Measurements from ENCODE around the gene DNMT3B. TPM values are rescaled to one million over a fixed set of nuclear protein-coding genes. Genes with fewer than 3 reads are reported as not detected.

The DNMT3B gene
- total RNA-seq, 1 experiment from 2014 or later = 7.3 TPM

- Histone ChIP-seq H3K4me3 (ENCODE audit: low read length) (peak overlapping the region; percentile 98), H3K9me2 (replicated peaks; ENCODE audit: low read length) (no peaks in the 10 kb centered on the region), H3K9ac (ENCODE audit: low read length) (peak overlapping the region; percentile 80), H3K36me3 (ENCODE audit: low read depth, low read length) (no peaks in the 10 kb centered on the region), H3K4me2 (ENCODE audit: low read length) (peak overlapping the region; percentile 99), H4K20me1 (ENCODE audit: low read length) (no peaks in the 10 kb centered on the region), H3K9me3 (ENCODE audit: low read length) (no peaks in the 10 kb centered on the region), H3K4me1 (ENCODE audit: insufficient read depth, low read length) (peaks cover 17% of the 10 kb centered on the region), H2AFZ (ENCODE audit: low read length) (peak overlapping the region; percentile 74), H3F3A (ENCODE audit: low read length, unreplicated experiment) (no peaks in the 10 kb centered on the region), H3K27ac (ENCODE audit: low read length) (no peak overlapping the region), H3K79me2 (ENCODE audit: low read length) (peaks cover 19% of the 10 kb centered on the region), H3K27me3 (ENCODE audit: low read length) (no peaks in the 10 kb centered on the region)
- peak; percentile 9 for DNase-seq
- TF ChIP-seq, protein P1, sequence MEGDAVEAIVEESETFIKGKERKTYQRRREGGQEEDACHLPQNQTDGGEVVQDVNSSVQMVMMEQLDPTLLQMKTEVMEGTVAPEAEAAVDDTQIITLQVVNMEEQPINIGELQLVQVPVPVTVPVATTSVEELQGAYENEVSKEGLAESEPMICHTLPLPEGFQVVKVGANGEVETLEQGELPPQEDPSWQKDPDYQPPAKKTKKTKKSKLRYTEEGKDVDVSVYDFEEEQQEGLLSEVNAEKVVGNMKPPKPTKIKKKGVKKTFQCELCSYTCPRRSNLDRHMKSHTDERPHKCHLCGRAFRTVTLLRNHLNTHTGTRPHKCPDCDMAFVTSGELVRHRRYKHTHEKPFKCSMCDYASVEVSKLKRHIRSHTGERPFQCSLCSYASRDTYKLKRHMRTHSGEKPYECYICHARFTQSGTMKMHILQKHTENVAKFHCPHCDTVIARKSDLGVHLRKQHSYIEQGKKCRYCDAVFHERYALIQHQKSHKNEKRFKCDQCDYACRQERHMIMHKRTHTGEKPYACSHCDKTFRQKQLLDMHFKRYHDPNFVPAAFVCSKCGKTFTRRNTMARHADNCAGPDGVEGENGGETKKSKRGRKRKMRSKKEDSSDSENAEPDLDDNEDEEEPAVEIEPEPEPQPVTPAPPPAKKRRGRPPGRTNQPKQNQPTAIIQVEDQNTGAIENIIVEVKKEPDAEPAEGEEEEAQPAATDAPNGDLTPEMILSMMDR (conservative IDR thresholded peaks at IDR 0.05; ENCODE audit: low read depth, low read length) = no peak
- TF ChIP-seq EZH2phosphoT487 (IDR thresholded peaks at IDR 0.05; ENCODE audit: borderline replicate concordance, low read length) (no peak), EZH2 (IDR thresholded peaks at IDR 0.05; ENCODE audit: low read length, unreplicated experiment) (no peak)
- ATAC-seq = peak; percentile 12
- no TSS peak for BruUV-seq (replicated peaks)
- intact Hi-C loops (cut with micrococcal nuclease) = loop anchor here (2.0 kb wide), 1 partner anchor 16 kb away; no protein-coding TSS in a partner anchor
- ChIA-PET CTCF (interaction anchor here (0.6 to 1.7 kb wide), 5 partner anchors 14 to 232 kb away, joined by 5 to 13 read pairs (median 5); no protein-coding TSS in a partner anchor), POLR2A (ENCODE audit: unreplicated experiment) (interaction anchor here (0.5 to 0.6 kb wide), 2 partner anchors 16 to 1230 kb away, joined by 3 to 30 read pairs; no protein-coding TSS in a partner anchor)
Observed at GRCh38 chr20:32762754-32763201, 593 bp downstream of the DNMT3B start.

DNA sequence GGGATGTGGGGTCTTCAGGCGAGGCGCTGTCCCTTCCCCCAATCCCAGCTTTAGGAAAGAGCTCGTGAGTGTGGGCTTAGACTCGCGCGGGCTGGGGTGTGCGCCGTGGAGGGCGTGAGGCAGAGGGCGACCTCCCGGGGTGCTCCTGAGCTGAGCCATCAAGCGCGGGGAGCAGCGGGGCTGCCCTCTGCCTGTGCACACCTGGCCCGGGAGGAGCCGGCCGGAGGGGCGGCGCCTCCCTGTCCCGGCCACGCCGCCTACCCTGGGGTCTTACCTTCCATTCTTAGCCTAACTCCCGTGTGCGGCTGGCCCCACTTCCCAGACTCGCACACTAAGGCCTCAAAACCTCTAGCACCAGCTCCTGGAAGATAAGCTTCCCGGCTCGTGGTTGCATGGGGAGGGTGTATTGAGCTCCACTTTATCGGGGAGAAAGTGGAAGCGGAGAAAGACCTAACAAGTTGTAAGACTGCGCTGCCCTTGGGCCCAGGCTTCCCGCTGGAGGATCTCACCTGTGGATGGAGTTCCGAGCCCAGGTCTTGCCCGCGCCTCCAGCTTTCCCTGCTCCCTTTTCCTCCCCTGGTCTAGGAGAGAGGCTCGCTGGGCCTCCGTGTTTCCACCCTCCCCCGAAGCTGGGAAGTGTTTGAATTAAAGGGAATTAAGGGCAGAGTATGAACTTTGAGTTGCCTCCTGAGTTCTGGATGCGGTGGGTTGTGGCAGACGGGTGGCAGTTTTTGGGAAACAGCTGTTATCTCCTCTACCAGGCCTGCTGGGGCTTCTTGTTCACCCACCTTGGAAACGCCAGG is 1.2 kb downstream of the DNMT3B start:
- Histone ChIP-seq H3F3A (ENCODE audit: low read length, unreplicated experiment) (no peaks in the 10 kb centered on the region), H3K27ac (ENCODE audit: low read length) (no peak overlapping the region), H3K79me2 (ENCODE audit: low read length) (peaks cover 19% of the 10 kb centered on the region), H3K9ac (ENCODE audit: low read length) (peak overlapping the region; percentile 80), H3K9me2 (replicated peaks; ENCODE audit: low read length) (no peaks in the 10 kb centered on the region), H4K20me1 (ENCODE audit: low read length) (no peaks in the 10 kb centered on the region), H2AFZ (ENCODE audit: low read length) (peak overlapping the region; percentile 74), H3K27me3 (ENCODE audit: low read length) (no peaks in the 10 kb centered on the region), H3K4me1 (ENCODE audit: insufficient read depth, low read length) (peaks cover 17% of the 10 kb centered on the region), H3K4me2 (ENCODE audit: low read length) (peak overlapping the region; percentile 99), H3K36me3 (ENCODE audit: low read depth, low read length) (no peaks in the 10 kb centered on the region), H3K4me3 (ENCODE audit: low read length) (peak overlapping the region; percentile 98), H3K9me3 (ENCODE audit: low read length) (no peaks in the 10 kb centered on the region)
- CTCF ChIA-PET = interaction anchor here (0.6 to 1.7 kb wide), 4 partner anchors 11 to 17 kb away, joined by 3 to 11 read pairs (median 6); no protein-coding TSS in a partner anchor
- POLR2A ChIA-PET (ENCODE audit: unreplicated experiment) = no interaction called here
- TF ChIP-seq, protein P1 (conservative IDR thresholded peaks at IDR 0.05; ENCODE audit: low read depth, low read length) = no peak
- TF ChIP-seq EZH2phosphoT487 (IDR thresholded peaks at IDR 0.05; ENCODE audit: borderline replicate concordance, low read length) (no peak), EZH2 (IDR thresholded peaks at IDR 0.05; ENCODE audit: low read length, unreplicated experiment) (no peak)
- ATAC-seq (peak; percentile 28), DNase-seq (peak; percentile 34)
- intact Hi-C loops (cut with micrococcal nuclease) = loop anchor here (2.0 kb wide), 1 partner anchor 17 kb away; no protein-coding TSS in a partner anchor
- no TSS peak for BruUV-seq (replicated peaks)
